Activated naive CD4-positive, alpha-beta T cell treated with anti-CD3 and anti-CD28 coated beads, Interleukin-2, amount 50 U/mL, for 16 hours (primary cell): Measurements from ENCODE around the gene OPCML.

Source experiments
- DNase-seq: peaks from one replicate; pipeline ENCODE4 v3.0.0-alpha.2; 2020

Gene OPCML

DNA sequence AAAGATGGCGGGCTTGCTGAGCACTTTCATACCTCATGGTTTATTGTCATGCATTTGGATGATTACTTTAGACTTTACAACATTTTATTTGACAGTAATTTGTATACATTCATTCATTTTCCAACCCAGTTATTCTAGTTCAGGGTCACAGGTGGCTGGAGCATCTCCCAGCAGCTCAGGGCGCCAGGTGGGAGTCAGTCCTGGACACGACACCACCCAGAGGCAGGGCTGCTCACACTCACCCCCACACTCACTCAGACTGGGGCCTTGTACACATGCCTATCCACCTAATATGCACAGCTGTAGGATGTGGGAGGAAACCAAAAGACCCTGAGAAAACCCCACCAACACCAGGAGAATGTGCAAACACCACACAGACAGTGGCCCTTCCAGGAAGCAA lies 123.9 kb downstream of the OPCML start:
- DNase-seq, result no peak

DNA sequence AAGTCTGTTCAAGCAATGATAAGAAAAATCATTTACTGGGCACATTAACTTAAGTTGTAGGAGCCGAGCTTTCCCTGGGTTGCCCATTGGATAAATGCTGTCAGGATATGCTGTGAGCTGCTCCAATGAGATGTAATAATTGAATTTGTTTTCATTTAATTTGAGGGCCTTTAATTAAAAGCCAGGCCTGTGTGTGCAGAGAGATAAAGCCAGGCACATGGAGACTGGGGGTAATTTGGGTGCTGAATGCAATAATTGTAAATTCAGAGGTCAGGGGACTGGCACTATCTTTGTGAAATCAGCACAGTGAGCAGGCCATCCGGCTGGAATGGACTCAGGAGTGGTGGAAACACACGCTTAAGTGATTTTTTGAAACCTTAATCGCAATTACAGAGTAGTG lies 125.8 kb downstream of the OPCML start:
- DNase-seq, result no peak

DNA sequence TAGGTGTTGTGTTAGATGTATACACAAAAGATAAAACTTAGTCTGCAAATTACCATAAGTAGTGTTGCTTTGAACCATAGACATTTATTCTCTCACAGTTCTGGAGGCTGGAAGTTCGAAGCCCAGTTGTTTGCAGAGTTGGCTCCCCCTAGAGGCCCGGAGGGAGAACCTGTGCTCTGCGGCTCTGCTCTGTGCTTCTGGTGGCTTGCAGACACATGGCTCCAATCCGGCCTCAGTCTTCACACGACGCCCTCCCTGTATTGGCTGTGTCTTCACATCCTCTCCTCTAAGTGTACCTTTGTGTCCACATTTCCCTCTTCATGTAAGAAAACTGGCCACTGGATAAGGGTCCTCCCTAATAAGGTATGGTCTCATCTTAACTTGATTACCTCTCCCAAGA lies 128.4 kb downstream of the OPCML start:
- DNase-seq, result no peak

DNA sequence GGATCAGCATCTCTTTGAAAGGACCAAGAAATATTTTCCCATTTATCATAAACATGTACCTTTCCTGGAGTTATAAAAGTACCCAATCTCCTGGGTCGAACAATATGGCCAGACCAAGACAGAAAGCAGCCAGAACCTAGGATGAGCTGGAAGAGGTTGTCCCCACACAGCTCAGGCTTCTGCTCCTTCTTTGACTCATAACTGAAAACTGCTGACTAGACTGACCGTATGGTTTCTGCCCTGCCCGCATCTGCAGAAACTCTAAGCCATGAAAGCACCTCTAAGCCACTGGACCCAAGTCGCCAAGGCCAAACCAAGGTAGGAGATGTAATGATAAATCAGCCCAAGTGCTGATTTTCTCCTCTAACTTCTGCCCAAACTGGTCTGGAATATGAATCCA lies 129.8 kb downstream of the OPCML start:
- no peak for DNase-seq

DNA sequence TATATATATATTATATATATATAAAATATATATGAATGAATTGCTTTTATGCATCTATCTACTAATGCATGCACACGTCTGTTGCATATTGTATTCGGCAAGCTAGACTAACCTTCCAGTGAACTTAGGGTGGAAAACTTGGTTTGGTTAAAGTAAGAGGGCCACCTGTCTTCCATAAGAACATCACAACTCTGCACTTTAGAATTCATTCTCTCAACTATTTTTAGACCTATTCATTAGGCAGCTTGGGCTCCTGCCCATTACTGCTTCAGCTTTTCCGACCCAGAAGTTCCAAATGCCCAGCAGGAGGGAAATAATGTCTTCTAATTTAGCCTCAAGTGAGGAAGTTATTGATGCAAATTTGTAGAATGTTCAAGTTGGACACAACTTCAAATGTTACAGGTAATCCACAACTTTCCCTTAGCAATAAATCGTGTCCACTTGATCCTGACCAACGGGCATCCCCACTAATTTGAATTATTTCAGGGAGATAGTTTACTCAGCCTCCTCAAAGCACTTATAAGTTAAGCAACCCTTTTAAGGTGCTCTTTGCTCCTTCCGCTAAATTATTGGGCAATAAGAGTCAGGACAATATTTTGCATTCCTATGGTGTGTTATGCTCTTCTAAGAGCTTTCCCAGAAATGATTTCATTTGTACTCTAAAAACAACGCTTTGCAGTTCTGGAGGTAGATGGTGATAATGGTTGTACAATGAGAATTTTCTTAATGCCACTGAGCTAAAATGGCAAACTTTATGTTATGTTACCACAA lies 132.3 kb downstream of the OPCML start:
- no peak for DNase-seq

DNA sequence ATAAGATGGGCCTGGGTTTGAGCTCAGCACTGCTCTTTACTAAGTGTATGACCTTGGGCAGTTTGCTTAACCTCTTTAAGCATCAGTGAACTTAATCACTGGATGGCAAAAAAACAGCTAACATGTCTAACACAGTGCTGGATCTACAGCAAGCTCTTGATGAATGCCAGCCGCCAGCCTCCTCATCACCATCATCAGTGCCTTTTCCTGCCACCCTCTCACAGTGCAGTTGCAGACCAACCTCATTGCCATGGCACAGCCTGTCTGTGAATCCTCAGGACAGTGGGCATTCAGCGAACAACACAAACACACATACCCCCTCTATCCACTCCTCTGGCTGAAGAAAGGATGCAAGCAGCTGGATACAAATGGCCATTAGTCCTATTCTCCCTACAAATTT lies 133.0 kb downstream of the OPCML start:
- DNase-seq, result no peak

DNA sequence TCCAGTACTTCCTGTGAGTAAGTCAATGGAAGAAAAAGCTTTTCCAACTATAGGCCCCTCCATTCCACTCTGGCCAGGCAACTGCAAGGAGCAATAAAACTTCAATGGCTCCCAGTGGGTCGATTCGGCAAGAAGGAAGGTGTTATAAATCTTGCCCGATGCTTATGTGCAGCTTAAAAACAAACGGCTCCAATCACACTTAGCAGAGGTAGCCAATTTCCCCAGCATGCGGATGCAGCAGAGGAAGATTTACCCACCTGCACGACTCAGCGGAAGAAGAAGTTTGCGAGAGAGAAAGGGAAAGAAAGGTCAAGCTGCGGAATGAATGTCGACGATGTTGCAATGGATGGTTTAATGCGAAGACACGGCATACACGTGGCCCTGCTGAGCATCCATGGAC lies 141.5 kb downstream of the OPCML start:
- DNase-seq, result no peak

DNA sequence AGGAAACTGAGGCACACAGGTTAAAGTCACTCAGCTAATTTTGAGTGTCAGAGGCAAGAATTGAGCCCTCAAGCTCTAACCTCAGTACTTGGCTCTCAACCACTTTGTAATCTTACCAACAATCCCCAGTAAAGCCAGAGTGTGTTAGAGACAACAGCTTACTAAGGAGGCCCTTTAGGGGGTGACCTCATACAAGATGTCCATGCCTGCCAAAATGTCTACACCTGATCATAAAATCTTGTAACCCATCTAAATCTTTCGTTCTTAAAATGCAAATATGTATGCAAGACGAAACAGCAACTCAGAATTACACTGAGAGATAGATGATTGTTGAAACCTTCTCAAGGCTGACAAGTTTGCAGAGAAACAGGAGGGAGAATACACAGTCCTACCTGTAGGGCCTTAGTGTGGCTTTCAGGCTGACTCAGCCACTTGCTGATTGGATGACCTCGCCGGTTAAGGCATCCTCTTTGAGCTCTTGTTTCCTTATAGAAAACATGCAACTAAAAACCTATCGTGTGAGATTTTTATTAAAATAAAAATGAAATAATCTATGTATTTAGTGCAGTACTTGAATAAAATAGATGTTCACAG lies 143.2 kb downstream of the OPCML start:
- no peak for DNase-seq

DNA sequence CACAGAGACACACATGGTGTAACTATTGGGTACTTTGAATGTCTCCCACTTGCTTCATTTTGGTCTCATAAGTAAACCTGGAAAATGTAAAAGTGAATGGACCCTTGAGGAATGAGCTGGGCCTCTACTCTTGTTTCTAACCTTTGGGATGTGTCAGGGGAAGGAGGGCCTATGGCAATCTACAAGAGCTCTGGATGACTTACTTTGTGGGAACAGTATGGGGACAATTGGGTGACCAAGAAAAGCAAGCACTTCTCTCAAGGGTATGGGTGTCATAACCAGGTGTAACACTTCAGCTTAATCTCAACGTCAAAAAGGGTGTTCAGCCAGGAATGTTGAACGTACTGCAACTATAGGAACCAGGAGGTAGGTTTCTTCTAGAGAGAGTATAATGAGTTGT lies 144.0 kb downstream of the OPCML start:
- DNase-seq, result no peak

DNA sequence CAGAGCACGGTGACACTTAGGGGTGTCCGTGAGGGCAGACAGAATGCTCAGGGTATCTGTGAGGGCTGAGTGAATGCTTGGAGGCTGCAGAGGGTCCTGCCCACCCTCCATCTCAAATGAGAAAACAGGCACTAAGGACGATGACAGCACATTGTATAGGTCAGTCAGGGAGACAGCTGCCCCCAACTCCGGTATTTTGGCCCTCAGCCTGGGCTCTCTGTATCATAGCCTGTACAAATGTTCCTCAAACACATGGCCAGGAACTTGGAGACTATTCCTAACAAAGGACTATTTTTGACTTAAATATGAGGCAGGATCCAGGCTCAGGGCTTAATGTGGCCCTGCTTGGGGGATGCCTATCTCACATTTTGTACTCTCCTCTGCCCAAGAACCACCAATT lies 145.4 kb downstream of the OPCML start:
- no peak for DNase-seq

DNA sequence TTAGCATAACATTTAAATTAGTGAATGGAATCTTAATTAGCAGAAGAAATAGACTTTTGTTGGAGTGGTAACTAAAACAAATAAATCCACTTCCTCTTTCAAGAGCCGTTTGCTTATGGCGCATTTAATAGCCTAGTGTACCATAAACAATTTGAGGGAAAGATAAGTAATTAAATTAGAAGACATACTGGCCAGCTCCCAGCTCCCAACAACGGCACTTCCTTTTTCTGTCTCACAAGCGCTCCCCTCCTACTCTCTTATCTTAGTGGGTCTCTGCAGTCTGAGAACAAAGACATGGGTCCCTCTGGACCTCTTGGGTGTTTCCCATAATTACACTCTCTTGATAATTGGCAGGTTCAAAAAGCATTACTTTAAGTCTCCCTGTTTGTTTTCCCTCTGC lies 146.0 kb downstream of the OPCML start:
- DNase-seq, result no peak

DNA sequence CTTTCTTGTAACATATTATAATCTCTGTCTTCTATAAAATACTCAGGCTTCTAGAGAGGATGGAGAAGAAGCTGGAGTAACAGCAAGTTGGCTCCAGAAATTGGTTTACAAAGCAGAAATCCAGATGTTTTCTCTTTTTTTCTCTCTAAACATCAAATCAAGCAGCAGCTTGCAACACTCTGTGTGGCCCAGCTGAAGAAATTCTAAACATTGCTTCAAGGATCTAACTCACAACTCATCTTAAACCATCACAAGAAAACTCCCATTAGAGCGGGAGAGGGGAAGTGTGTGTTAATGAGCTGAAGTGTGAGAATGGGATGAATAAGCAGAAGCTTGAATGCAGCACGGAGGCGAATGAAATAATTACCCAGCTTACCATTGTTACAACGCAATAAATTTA lies 146.5 kb downstream of the OPCML start:
- DNase-seq, result no peak

DNA sequence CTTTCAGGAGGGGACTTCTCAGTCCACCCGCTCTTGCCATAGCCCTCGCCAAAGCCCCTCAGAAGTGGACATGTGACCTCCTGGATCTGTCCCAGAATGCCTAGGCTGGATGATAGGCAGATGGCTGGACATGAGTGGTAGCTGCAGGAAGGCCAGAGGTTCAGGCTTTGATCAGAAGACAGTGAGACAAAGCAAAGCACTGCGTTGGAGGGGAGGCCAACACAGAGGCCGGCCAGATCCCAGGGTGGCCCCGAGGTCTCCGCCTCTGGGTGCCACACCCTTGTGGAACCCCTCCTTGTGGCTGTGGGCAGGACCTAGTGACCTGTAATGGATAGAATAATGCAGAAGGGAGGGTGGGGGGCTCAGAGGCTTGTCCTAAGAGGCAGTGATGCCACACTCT lies 147.6 kb downstream of the OPCML start:
- no peak for DNase-seq

DNA sequence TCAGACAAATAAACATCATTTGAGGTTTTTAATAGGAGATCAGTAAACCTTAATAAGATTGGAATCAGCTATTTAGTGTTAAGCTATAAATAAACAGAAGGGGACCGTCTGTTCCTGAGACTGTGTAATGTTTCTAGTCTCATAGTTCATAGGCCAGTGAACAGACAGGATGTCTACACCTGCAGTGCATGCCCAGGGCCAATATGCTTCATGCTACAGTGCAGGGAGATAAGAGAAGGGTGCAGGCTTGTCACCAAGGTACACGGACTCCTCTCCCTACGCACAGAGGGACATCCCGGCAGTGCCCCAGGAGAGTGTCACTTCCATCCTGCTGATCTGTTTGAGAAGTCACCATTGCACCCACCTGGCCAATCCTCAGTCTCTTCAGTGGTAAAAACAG lies 148.6 kb downstream of the OPCML start:
- no peak for DNase-seq

DNA sequence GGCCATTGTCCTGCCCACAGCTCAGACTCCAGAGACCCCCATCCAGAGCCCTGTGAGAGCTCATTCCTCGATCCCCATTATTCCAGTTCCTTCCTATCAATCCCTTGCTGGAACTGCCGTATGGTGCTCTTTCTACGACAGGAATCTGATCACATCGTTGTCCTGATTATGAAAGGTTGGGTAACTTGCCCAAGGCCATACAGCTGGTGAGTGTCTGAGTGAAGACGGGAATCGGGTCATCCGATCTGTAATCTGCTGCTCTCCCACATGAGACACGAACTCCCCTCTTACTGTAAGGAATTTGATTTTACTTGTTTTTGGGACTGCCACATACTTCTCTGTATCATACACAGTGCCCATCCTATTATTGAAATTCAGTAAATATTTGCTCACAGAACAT lies 149.1 kb downstream of the OPCML start:
- DNase-seq, result no peak

DNA sequence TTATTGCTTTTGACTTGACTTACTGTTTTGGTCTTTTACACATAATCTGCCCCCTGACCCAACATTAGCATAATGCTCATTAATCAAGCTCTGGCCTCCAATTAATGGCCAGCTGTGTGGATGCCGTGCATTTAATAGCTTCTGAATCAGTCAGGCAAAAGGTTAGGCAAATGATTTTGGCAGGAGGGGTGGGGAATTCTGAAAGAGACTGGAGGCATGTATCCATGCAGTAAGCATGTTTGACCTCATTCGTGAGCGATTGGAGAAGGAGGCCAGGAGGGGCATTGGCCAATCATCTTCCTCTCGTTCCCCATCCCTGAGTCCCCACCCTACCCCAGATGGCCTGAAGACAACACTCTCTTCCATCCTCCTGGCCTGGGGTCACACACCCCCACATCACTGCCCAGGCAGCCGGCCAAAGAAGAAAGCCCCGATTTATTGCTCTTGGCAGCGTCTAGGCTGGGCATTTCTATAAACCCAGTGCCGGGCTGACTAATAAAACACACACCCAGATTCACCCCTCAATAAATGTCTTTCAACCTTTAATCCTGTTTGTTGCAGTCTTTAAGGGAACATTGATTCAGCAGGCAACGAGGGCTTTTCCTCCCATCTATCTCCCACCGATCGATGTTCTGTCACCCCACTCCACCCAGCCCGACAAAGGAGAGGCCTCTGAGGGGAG lies 150.0 kb downstream of the OPCML start:
- DNase-seq, result no peak

DNA sequence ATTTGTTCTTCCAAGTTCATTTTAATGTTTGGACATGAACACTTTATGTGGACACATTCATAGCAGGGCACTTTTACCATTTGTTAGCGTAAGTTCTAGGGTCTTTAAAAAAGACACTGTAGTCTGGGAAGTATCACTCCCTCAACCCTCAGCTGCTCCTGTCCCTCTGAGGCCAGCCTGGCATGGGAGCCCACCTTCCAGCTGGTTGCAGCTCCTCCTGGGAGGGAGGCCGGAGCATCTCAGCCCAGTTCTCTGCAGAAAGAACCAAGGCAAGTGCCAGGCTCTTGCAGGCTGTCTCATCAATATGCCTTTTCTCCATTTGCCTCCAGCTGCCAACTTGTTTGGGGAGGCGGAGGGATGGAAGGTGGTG lies 150.6 kb downstream of the OPCML start:
- no peak for DNase-seq

DNA sequence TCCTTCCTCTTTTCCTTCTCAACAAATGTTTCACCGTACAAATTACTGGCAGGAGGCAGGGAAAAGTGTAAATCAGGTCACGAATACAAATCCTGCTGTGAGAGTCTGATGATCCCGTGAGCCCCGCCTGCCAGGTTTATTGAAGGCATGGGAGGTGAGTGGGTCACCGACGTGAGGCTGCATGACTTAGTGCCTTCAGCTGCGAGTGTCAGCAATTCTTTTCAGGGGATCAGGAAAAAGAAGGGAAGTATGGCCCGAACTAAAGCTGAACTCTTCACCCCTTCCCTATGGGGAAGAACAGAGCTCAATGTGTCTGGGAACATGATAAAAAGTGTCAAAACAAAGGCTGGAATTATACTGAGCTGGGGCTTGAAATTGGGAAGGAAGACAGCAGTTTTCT lies 166.2 kb downstream of the OPCML start:
- no peak for DNase-seq

DNA sequence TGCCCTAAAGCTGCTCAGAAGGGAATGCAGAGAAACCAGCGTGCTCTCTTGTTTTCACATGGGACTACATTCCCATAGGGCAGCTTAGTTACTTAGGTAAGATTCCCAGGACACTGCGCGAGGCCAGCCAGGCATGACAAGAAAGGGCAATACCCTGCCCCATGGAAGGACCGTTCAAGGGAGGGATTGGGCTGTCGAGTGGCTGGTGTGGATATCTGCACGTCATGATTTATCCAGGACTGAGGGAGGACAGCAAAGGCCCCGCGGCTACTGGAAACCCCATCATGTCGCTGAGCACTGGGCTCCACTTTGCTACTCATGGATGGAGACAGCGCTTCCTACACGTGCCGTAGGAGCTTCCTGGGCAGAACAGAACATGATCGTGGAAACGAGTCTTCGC lies 169.4 kb downstream of the OPCML start:
- no peak for DNase-seq

DNA sequence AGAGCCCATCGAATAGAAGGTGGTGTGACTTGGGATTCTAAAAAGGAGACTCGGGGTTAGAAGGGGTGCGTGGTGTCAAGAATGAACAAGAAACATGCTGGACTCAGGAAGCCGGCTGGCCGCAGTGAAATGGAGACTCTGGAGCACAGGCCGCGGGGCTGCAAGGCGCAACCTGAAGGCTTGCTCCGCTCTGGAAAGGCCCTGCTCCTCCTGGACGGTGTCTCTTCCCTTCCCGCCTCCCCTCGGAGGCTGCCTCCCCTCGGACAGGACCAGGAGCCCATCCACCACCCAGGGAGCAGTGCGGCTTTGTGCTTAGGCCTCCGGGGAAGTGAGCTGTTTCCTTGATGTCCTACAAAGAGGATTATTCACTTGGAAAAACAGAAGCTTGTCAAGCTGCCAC lies 170.1 kb downstream of the OPCML start:
- no peak for DNase-seq

DNA sequence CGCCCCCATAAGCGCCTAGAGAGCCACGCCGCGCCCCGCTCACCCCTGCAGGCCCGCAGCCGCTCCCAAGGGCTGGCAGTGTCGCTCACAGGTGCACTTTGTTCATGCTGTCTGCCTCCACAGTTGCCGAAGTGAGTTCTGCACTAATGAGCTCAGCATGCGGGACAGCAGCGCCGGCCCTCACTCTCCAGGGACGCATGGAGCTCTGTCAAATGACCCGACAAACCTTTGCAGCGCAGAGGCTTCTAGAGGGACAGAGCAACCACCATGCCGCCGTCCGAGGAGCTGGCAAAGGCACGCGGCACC lies 170.7 kb downstream of the OPCML start:
- DNase-seq, result no peak

DNA sequence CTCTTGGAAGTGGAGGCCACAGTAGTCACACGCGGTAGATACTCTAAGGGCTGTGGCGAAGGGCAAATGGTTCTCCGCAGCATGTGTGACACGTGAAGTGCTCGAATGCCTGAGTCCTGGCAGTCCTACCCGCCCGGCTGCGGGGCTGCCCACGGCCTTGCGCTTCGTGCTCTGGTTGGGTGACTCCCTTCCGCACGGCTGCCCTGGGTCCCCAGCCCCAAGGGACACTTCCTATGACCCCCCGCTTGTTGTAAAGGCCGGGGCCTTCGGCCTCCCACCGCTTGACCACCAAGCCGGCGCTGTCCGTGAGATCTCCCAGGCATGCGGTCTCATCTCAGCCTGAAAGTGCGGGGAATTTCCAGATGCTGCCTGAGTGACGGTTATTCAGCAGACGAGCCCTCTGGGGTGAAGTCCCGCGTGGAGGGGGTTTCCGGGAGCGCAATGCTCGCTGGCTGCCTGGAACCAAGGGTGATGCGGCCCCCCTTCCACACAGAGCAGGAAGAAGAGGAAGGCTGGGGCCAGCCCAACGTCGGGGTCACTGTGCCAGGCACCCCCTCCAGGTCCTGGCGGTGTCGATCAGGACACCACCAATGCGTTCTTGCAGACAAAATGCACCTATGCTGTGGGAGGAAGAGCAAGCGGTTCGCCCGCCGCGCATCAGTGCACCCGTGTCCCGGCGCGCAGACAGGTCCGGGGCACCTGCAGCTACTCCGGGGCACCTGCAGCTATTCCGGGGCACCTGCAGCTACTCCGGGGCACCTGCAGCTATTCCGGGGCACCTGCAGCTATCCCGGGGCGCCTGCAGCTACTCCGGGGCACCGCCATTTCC lies 171.2 kb downstream of the OPCML start:
- no peak for DNase-seq

DNA sequence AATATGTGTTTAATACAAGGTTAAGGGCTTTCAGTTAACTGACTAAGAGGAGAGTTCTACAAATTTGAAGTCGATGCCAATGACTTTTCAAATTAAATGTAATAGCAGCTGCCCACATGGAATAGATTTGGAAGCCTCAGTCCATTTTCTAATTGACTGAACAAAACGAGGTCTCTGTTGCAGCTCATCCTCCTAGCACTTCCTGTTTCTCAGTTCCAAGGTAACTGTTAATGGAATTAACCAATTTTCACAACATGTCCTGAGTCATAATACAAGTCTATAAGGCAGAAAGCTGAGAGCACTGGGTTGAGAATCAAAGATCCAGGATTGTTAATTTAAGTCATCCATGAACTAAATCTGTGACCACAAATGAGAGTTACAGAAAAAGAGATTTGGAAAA lies 177.2 kb downstream of the OPCML start:
- no peak for DNase-seq

DNA sequence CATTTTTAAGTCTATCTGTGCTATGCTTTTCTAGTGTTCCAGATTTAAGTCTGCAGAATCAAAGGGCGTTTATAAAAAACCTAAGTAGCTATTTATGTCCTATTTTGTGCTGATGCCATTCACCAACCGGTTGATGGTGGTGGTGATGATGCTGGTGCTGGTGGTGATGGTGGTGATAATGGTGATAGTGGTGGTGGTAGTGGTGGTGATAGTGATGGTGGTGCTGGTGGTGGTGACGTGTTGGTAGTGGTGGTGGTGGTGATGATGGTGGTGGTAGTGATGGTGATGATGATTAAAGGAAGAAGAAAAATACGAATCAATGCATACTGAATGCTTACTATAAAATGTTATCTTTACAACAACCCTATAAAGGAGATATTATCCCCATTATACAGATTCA lies 178.2 kb downstream of the OPCML start:
- no peak for DNase-seq
